Tibial artery (tissue), 4 donors: Measurements from ENCODE around the gene SEZ6L2.
"Not testable (repeated sequence)": the region's sequence is repeated elsewhere in the genome, so short reads cannot be mapped to it uniquely, and the experiment has no call there.

Experiments
- DNase-seq, 2 donors: peaks; one replicate each; pipeline ENCODE4 v3.0.0-alpha.2; 2019
- H3K27ac ChIP-seq, 2 donors: fragments of 200-600 bp; sonication (generic) in 1 of 2; 1 replicate in 1 of 2; 2 replicates in 1 of 2; pipeline ENCODE4 v1.5.1; 2018 to 2019; ENCODE audit warnings: mild to moderate bottlenecking in 1 of 2
- H3K27me3 ChIP-seq, 2 donors: fragments of 200-600 bp; sonication (generic) in 1 of 2; one replicate each; pipeline versions ENCODE4 v1.5.1 to v1.6.0; 2016 to 2019
- H3K36me3 ChIP-seq, 3 donors: fragments of 200-600 bp; sonication (generic) in 2 of 3; one replicate each; pipeline ENCODE4 v1.5.1; 2016 to 2019; ENCODE audit warnings: mild to moderate bottlenecking in 2 of 3
- H3K4me1 ChIP-seq, 4 donors: fragments of 200-600 bp; sonication (generic) in 2 of 4; 1 replicate in 3 of 4; 2 replicates in 1 of 4; pipeline ENCODE4 v1.5.1; 2016 to 2019
- H3K4me3 ChIP-seq, 2 donors: fragments of 200-600 bp; sonication (generic) in 1 of 2; 1 replicate in 1 of 2; 2 replicates in 1 of 2; pipeline ENCODE4 v1.5.1; 2018 to 2019; ENCODE audit warnings: mild to moderate bottlenecking in 2 of 2
- H3K9me3 ChIP-seq, 3 donors: fragments of 200-600 bp; sonication (generic) in 1 of 3; one replicate each; pipeline ENCODE4 v1.5.1; 2016 to 2019
- intact Hi-C: fragments of 100-400 bp; cut with DNase I; formaldehyde crosslinking; loops from one replicate; pipeline ENCODE4 v1.15.0; 2023; ENCODE audit warnings: low total_unique reads
- TF ChIP-seq, protein P1 (sequence below), 2 experiments: fragments of 200-600 bp in 1 of 2; fragments of 450-650 bp in 1 of 2; IDR thresholded peaks; one replicate each; pipeline ENCODE4 v1.5.1; 2017 to 2019; ENCODE audit warnings: antibody characterized with exemption in 2 of 2, mild to moderate bottlenecking in 1 of 2, moderate library complexity in 1 of 2

SEZ6L2 gene

DNA sequence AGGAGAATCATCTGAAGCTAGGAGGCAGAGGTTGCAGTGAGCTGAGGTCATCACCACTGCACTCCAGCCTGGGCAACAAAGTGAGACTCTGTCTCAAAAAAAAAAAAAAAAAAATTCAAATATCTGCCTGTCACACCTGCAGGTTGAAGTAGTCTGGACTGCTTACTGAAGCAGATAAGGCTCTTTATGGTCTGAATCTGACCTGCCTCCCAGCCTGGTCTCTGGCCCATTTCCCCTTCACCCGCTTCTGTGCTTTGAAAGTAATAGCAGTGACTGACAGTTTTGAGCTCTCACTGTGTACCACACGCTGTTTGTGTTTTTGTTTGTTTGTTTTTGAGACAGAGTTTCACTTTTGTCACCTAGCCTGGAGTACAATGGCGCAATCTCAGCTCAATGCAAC, 5.8 kb downstream of the SEZ6L2 start:
- intact Hi-C loops: no loop called here
- TF ChIP-seq, protein P1, sequence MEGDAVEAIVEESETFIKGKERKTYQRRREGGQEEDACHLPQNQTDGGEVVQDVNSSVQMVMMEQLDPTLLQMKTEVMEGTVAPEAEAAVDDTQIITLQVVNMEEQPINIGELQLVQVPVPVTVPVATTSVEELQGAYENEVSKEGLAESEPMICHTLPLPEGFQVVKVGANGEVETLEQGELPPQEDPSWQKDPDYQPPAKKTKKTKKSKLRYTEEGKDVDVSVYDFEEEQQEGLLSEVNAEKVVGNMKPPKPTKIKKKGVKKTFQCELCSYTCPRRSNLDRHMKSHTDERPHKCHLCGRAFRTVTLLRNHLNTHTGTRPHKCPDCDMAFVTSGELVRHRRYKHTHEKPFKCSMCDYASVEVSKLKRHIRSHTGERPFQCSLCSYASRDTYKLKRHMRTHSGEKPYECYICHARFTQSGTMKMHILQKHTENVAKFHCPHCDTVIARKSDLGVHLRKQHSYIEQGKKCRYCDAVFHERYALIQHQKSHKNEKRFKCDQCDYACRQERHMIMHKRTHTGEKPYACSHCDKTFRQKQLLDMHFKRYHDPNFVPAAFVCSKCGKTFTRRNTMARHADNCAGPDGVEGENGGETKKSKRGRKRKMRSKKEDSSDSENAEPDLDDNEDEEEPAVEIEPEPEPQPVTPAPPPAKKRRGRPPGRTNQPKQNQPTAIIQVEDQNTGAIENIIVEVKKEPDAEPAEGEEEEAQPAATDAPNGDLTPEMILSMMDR (IDR thresholded peaks at IDR 0.05): no peak

DNA sequence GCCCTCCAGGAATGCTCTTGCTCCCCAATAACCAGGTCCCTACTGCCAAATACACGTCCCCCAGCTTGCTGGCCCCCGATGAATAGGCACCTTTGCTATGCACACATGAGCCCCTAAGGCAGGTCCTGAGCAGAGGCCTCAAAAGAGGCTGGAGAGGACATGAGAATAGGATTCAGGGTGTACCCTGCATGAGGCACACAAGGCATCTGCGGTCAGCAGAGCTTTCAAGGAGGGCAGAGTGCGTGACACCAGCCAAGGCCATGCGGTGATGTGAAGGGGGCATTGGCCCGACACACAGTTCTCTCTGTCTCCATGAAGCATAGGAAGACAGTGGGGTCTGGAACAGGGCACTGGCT, 6.9 kb downstream of the SEZ6L2 start:
- TF ChIP-seq, protein P1 (IDR thresholded peaks at IDR 0.05): no peak
- DNase-seq: no peak
- intact Hi-C loops: no loop called here
- H3K27me3 ChIP-seq: peaks cover 0 to 20% of the 10 kb centered on the region in 2 donors
- no peak overlapping the region for H3K27ac ChIP-seq
- no peaks in the 10 kb centered on the region for H3K36me3 ChIP-seq
- H3K4me1 ChIP-seq: no peaks in the 10 kb centered on the region
- no peaks in the 10 kb centered on the region for H3K9me3 ChIP-seq
- H3K4me3 ChIP-seq: no peak overlapping the region

More for the DNA sequence above, 5.8 kb downstream of the SEZ6L2 start:
- H3K9me3 ChIP-seq: no peaks in the 10 kb centered on the region
- no peak overlapping the region for H3K27ac ChIP-seq
- no peak for DNase-seq
- peaks cover 2 to 28% of the 10 kb centered on the region in 2 donors for H3K27me3 ChIP-seq
- H3K36me3 ChIP-seq: no peaks in the 10 kb centered on the region
- H3K4me1 ChIP-seq: no peaks in the 10 kb centered on the region
- no peak overlapping the region for H3K4me3 ChIP-seq

DNA sequence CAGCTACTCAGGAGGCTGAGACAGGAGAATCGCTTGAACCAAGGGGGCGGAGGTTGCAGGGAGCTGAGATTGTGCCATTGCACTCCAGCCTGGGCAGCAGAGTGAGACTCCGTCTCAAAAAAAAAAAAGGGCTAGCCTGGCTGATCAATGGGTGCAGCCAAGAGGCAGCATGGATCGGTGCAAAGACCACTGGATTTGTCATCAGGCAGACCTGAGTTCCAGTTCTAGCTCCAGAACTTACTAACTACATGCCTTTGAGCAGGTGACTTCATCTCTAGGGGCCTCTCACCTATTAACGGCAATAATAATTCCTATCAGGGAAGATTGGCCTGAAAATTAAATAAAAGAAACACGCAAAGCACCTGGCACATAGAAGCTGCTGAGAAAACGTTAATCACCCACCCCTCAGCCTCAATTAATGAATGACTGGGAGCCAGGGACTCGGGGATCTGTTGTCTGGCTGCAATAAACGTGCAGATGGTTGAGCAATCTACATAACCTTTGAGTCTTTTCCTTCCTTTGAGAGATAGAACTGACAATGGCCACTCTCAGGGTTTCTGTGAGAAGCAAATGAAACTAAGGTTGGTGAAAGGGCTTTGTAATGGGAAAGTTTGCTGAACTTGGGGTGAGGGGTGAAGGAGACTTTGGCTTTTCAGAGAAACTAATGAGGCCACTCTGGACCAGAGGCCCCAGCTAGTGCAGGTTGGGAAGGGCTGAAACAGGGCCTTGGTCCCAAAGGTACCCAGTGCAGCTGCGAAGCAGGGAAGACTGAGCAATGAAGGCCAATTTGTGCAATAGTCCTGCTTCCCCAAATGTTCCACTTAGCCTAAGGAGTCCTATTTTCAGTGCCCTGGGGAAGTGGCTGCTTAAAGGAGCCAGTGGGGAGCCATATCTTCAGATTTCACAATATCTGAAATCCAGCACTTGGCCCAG, 7.6 kb downstream of the SEZ6L2 start:
- no peak for DNase-seq
- no peak overlapping the region for H3K27ac ChIP-seq
- H3K27me3 ChIP-seq: peaks cover 0 to 13% of the 10 kb centered on the region in 2 donors
- no peak overlapping the region for H3K4me3 ChIP-seq
- no peaks in the 10 kb centered on the region for H3K36me3 ChIP-seq
- intact Hi-C loops: no loop called here
- no peaks in the 10 kb centered on the region for H3K4me1 ChIP-seq
- H3K9me3 ChIP-seq: no peaks in the 10 kb centered on the region
- TF ChIP-seq, protein P1 (IDR thresholded peaks at IDR 0.05): no peak

DNA sequence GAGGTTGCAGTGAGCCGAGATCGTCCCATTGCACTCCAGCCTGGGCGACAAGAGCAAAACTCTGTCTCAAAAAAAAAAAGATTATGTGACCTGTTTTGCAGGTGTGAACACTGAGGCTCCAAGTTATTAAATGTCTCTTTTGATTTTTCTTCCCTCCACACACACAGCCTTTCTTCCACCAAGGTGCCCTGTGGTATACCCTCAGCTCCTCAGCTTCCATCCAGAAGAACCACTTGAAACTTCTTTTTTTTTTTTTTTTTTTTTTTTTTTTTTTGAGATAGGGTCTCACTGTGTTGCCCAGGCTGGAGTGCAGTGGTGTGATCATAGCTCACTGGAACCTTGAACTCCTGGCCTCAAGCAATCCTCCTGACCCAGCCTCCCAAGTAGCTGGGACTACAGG, 10.0 kb downstream of the SEZ6L2 start:
- H3K27me3 ChIP-seq, H3K36me3 ChIP-seq, DNase-seq, H3K4me1 ChIP-seq, H3K9me3 ChIP-seq, H3K27ac ChIP-seq, intact Hi-C loops, H3K4me3 ChIP-seq: not testable (repeated sequence)

DNA sequence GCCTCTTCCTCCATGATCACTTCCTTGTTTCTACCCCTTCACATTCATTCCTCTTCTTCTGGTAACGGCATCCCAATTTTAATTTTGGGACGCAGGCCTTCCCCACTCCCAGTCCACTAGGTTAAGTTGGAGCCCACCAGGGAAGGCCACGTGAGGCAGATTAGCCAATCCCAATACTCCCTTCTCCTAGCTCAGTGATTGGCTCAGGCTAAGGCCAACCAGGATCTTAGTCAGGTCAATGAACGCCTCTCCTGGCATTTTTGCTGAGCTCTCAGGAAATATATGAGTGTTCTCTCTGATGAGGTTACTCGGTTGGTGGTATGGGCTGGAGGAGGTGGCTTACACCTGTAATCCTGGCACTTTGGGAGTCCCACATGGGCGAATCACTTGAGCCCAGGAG, 15.4 kb downstream of the SEZ6L2 start:
- no peak overlapping the region for H3K4me3 ChIP-seq
- TF ChIP-seq, protein P1 (IDR thresholded peaks at IDR 0.05): no peak
- H3K27ac ChIP-seq: no peak overlapping the region
- peaks cover 0 to 22% of the 10 kb centered on the region in 2 donors for H3K27me3 ChIP-seq
- intact Hi-C loops: no loop called here
- H3K4me1 ChIP-seq: no peaks in the 10 kb centered on the region
- DNase-seq: no peak
- H3K9me3 ChIP-seq: no peaks in the 10 kb centered on the region
- no peaks in the 10 kb centered on the region for H3K36me3 ChIP-seq

DNA sequence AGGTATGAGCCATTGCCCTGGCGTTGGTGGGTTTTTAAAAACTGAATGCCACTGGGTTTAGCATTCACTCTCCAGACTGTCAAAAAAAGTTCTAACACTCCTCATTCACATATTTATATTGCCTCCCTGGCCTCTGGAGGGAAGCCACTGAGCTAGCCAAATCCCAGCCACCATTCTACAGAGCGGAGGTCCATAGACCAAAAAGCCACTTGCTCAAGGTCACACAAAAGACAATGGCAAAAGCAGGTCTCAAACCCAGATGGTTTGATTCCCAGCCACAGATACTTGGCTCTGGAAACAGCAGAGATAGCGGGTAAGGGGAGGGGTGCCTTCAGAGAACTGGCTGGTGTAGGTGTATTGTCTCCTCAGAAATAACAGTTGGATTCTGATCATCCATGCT, 18.3 kb downstream of the SEZ6L2 start:
- H3K4me3 ChIP-seq: no peak overlapping the region
- H3K9me3 ChIP-seq: no peaks in the 10 kb centered on the region
- no peak overlapping the region for H3K27ac ChIP-seq
- no peaks in the 10 kb centered on the region for H3K36me3 ChIP-seq
- peaks cover 3 to 47% of the 10 kb centered on the region in 2 donors for H3K27me3 ChIP-seq
- DNase-seq: no peak
- TF ChIP-seq, protein P1 (IDR thresholded peaks at IDR 0.05): no peak
- intact Hi-C loops: no loop called here
- H3K4me1 ChIP-seq: peaks cover 0 to 10% (median 0%) of the 10 kb centered on the region in 4 donors
